Gastroesophageal sphincter (tissue), 3 donors: Measurements from ENCODE around the gene NMNAT1.

Experiments used
- CTCF ChIP-seq, 4 experiments: fragments of 200-600 bp in 2 of 4; fragments of 450-650 bp in 2 of 4; sonication (generic) in 1 of 4; IDR thresholded peaks; one replicate each; pipeline ENCODE4 v1.5.1; 2017 to 2019; ENCODE audit warnings: antibody characterized with exemption in 4 of 4, mild to moderate bottlenecking in 2 of 4, moderate library complexity in 2 of 4
- EP300 ChIP-seq: sonication (generic); formaldehyde crosslinking; IDR thresholded peaks from one replicate; pipeline ENCODE4 v1.6.1; 2017; ENCODE audit warnings: antibody characterized with exemption, mild to moderate bottlenecking
- POLR2A ChIP-seq, 2 donors: fragments of 450-650 bp; IDR thresholded peaks; one replicate each; pipeline ENCODE4 v1.6.1; 2017; ENCODE audit warnings: antibody characterized with exemption in 2 of 2, mild to moderate bottlenecking in 2 of 2, moderate library complexity in 1 of 2

DNA sequence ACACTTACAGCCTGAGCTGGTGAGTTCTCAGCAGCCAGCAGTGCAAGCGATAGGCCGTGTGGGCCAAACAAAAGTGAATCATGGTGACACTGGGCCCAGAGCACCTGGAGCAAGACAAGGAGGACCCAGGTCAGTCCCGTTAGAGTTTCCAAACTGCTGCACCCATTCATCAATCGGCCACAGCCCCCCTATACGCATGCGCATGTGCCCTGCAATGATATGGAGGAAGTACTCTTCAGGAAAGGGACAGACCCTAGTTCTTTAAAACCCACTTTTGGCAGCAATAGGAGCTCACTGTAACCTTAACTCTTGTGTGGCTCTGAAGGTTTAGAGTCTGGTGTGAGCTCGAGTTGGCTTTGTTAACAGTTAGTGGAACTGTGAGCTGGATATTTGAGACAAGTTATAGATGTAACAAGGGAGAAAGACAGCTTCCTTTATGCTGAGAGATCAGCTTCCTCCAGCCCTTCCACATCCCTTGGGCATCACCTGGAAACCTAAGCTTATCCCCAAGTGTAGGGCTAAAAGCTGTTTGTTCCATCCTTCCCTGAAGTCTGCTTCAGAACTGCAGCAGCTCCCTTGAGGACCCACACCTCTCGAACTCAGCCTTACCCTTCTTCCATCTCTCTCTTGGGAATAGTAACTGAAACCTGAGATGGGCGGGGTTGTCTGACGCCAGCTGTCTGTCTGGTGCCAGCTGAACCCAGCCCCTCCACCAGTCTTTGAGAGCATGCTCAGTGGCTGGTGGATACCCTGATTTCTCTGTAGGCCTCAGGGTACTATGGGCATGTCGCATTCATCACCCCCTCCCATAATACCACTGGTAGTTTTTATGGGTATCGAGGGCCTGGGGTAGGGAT lies 17.7 kb downstream of the NMNAT1 start:
- no peak for TF ChIP-seq EP300
- TF ChIP-seq CTCF (IDR thresholded peaks at IDR 0.05) = no peak
- no peak for TF ChIP-seq POLR2A (IDR thresholded peaks at IDR 0.05)
